ENCODE data around the gene EIF2B2. TPM values are rescaled to one million over a fixed set of nuclear protein-coding genes. Genes with fewer than 3 reads are reported as not detected.

Gene EIF2B2
- total RNA-seq, 1 donor from 2014 or later: 37.7 TPM

DNA sequence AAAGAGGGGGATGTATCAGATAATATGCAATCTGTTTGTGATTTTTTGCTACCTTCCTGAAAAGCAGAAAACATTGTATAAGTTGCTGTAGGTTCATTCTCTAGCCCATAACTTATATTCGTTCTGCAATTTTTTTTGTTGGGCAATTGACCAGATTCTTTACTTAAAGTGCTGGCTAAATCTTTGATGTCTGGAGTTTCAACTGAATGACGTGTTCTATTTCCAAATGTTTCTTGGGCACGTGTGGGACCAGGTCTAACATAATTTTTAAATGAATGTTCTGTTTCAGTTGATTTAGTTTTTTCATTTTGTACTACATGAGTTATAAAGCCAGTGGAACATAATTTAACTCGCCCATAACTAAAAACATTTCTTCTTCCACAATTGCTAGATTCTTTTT, 44.8 kb downstream of the EIF2B2 start:
- Histone ChIP-seq H2AFZ (ENCODE audit: low read depth, low read length) (no peak overlapping the region), H3K27me3 (ENCODE audit: insufficient read depth, low read length) (no peaks in the 10 kb centered on the region), H3K4me1 (ENCODE audit: insufficient read depth, low read length) (peaks cover 12% of the 10 kb centered on the region), H4K20me1 (ENCODE audit: insufficient read depth, low read length) (no peaks in the 10 kb centered on the region), H3K9me3 (ENCODE audit: insufficient read depth, low read depth, low read length) (no peaks in the 10 kb centered on the region), H3K79me2 (ENCODE audit: insufficient read depth, low read length) (peaks cover 15% of the 10 kb centered on the region), H3K9ac (ENCODE audit: low read length) (no peak overlapping the region), H3K36me3 (ENCODE audit: insufficient read depth, low read length) (no peaks in the 10 kb centered on the region), H3K27ac (ENCODE audit: low read depth, low read length) (no peak overlapping the region), H3K4me2 (ENCODE audit: low read length) (no peak overlapping the region), H3K4me3 (ENCODE audit: insufficient read depth, low read depth, low read length) (no peak overlapping the region)
- Mint-ChIP-seq H3K36me3 (ENCODE audit: low read depth, unreplicated experiment) (peaks cover 2% of the 10 kb centered on the region), H3K27me3 (ENCODE audit: low read depth, unreplicated experiment) (no peaks in the 10 kb centered on the region), H3K9me3 (ENCODE audit: unreplicated experiment) (peaks cover 2% of the 10 kb centered on the region), H3K4me1 (ENCODE audit: low read depth, unreplicated experiment) (peaks cover 14% of the 10 kb centered on the region), H3K4me3 (ENCODE audit: unreplicated experiment) (no peak overlapping the region), H3K27ac (ENCODE audit: unreplicated experiment) (no peak overlapping the region)
- no peak for FAIRE-seq
- TF ChIP-seq EZH2 (IDR thresholded peaks at IDR 0.05; ENCODE audit: insufficient read depth, low read length): no peak
- TF ChIP-seq, protein P1, sequence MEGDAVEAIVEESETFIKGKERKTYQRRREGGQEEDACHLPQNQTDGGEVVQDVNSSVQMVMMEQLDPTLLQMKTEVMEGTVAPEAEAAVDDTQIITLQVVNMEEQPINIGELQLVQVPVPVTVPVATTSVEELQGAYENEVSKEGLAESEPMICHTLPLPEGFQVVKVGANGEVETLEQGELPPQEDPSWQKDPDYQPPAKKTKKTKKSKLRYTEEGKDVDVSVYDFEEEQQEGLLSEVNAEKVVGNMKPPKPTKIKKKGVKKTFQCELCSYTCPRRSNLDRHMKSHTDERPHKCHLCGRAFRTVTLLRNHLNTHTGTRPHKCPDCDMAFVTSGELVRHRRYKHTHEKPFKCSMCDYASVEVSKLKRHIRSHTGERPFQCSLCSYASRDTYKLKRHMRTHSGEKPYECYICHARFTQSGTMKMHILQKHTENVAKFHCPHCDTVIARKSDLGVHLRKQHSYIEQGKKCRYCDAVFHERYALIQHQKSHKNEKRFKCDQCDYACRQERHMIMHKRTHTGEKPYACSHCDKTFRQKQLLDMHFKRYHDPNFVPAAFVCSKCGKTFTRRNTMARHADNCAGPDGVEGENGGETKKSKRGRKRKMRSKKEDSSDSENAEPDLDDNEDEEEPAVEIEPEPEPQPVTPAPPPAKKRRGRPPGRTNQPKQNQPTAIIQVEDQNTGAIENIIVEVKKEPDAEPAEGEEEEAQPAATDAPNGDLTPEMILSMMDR (IDR thresholded peaks at IDR 0.05; ENCODE audit: insufficient read depth, low read depth, low read length): no peak
- DNase-seq (ENCODE audit: low read depth): no peak

DNA sequence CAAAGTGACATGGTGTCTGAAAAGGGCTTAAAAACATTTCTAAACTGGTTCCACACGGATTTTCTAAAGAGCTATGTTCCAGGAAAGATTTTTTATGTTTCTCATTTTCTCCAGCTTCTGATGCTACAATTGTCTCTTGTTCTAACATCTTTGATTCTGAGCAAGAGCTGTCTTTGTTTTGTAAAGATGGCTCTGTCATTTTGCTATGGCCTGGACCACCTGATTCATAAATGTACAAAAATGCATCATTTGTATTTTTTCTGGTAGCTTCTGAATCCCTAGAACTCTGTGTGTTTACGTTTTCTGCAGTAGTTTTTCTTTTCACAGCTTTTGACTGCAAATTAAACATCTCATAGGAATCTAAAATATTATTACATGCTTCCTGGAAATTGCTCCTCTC, 45.4 kb downstream of the EIF2B2 start:
- H3K9ac ChIP-seq (ENCODE audit: low read length): no peak overlapping the region
- H3K27ac Mint-ChIP-seq (ENCODE audit: unreplicated experiment): no peak overlapping the region
- H3K9me3 ChIP-seq (ENCODE audit: insufficient read depth, low read depth, low read length): no peaks in the 10 kb centered on the region
- H2AFZ ChIP-seq (ENCODE audit: low read depth, low read length): no peak overlapping the region
- no peak overlapping the region for H3K4me2 ChIP-seq (ENCODE audit: low read length)
- DNase-seq (ENCODE audit: low read depth) (no peak), FAIRE-seq (no peak)
- TF ChIP-seq, protein P1 (IDR thresholded peaks at IDR 0.05; ENCODE audit: insufficient read depth, low read depth, low read length): no peak
- H3K27me3 Mint-ChIP-seq (ENCODE audit: low read depth, unreplicated experiment): no peaks in the 10 kb centered on the region
- H3K4me1 ChIP-seq (ENCODE audit: insufficient read depth, low read length): peaks cover 12% of the 10 kb centered on the region
- no peak overlapping the region for H3K4me3 ChIP-seq (ENCODE audit: insufficient read depth, low read depth, low read length)
- peaks cover 14% of the 10 kb centered on the region for H3K4me1 Mint-ChIP-seq (ENCODE audit: low read depth, unreplicated experiment)
- no peaks in the 10 kb centered on the region for H4K20me1 ChIP-seq (ENCODE audit: insufficient read depth, low read length)
- peaks cover 13% of the 10 kb centered on the region for H3K79me2 ChIP-seq (ENCODE audit: insufficient read depth, low read length)
- no peak overlapping the region for H3K4me3 Mint-ChIP-seq (ENCODE audit: unreplicated experiment)
- no peak overlapping the region for H3K27ac ChIP-seq (ENCODE audit: low read depth, low read length)
- peaks cover 2% of the 10 kb centered on the region for H3K9me3 Mint-ChIP-seq (ENCODE audit: unreplicated experiment)
- H3K36me3 Mint-ChIP-seq (ENCODE audit: low read depth, unreplicated experiment): peaks cover 2% of the 10 kb centered on the region
- no peaks in the 10 kb centered on the region for H3K36me3 ChIP-seq (ENCODE audit: insufficient read depth, low read length)
- H3K27me3 ChIP-seq (ENCODE audit: insufficient read depth, low read length): no peaks in the 10 kb centered on the region

GRCh38 chr14:75049136-75049535, 46.4 kb downstream of the EIF2B2 start:
- Mint-ChIP-seq H3K4me1 (ENCODE audit: low read depth, unreplicated experiment) (peaks cover 14% of the 10 kb centered on the region), H3K4me3 (ENCODE audit: unreplicated experiment) (no peak overlapping the region), H3K9me3 (ENCODE audit: unreplicated experiment) (peaks cover 2% of the 10 kb centered on the region), H3K27me3 (ENCODE audit: low read depth, unreplicated experiment) (no peaks in the 10 kb centered on the region), H3K36me3 (ENCODE audit: low read depth, unreplicated experiment) (peaks cover 2% of the 10 kb centered on the region), H3K27ac (ENCODE audit: unreplicated experiment) (no peak overlapping the region)
- H2AFZ ChIP-seq (ENCODE audit: low read depth, low read length): no peak overlapping the region
- DNase-seq (ENCODE audit: low read depth) (no peak), FAIRE-seq (no peak)
- H3K4me3 ChIP-seq (ENCODE audit: insufficient read depth, low read depth, low read length): no peak overlapping the region
- H3K36me3 ChIP-seq (ENCODE audit: insufficient read depth, low read length): no peaks in the 10 kb centered on the region
- H3K27ac ChIP-seq (ENCODE audit: low read depth, low read length): no peak overlapping the region
- peaks cover 10% of the 10 kb centered on the region for H3K79me2 ChIP-seq (ENCODE audit: insufficient read depth, low read length)
- no peaks in the 10 kb centered on the region for H4K20me1 ChIP-seq (ENCODE audit: insufficient read depth, low read length)
- TF ChIP-seq, protein P1 (IDR thresholded peaks at IDR 0.05; ENCODE audit: insufficient read depth, low read depth, low read length): no peak
- TF ChIP-seq EZH2 (IDR thresholded peaks at IDR 0.05; ENCODE audit: insufficient read depth, low read length): no peak
- peaks cover 12% of the 10 kb centered on the region for H3K4me1 ChIP-seq (ENCODE audit: insufficient read depth, low read length)
- no peak overlapping the region for H3K9ac ChIP-seq (ENCODE audit: low read length)
- no peaks in the 10 kb centered on the region for H3K9me3 ChIP-seq (ENCODE audit: insufficient read depth, low read depth, low read length)
- no peaks in the 10 kb centered on the region for H3K27me3 ChIP-seq (ENCODE audit: insufficient read depth, low read length)
- H3K4me2 ChIP-seq (ENCODE audit: low read length): no peak overlapping the region

Measured in astrocyte (in vitro differentiated cells and primary cell).